Stimulated activated memory B cell treated with anti-CD40 and anti-IgM and Interleukin-4, amounts not matched to agents 10 μg/mL and 1 μg/mL and 100 μg/mL, for 72 hours (primary cell): ENCODE results near the gene DYNLRB1.

ENCODE experiments used
- ATAC-seq: fragments of 150-1000 bp; cut with Tn5 transposase; 2 replicates; pipeline ENCODE4 v1.10.0; 2021
- H3K27ac Mint-ChIP-seq: one replicate; pipeline ENCODE4 v1.8.0; 2022; ENCODE audit warnings: mild to moderate bottlenecking, mixed read lengths
- H3K27me3 Mint-ChIP-seq: one replicate; pipeline ENCODE4 v1.8.0; 2022; ENCODE audit warnings: mixed read lengths
- H3K36me3 Mint-ChIP-seq: one replicate; pipeline ENCODE4 v1.8.0; 2022; ENCODE audit warnings: mixed read lengths
- H3K4me1 Mint-ChIP-seq: one replicate; pipeline ENCODE4 v1.8.0; 2022; ENCODE audit warnings: mixed read lengths
- H3K4me3 Mint-ChIP-seq: one replicate; pipeline ENCODE4 v1.8.0; 2022; ENCODE audit warnings: mild to moderate bottlenecking, moderate library complexity, mixed read lengths
- H3K9me3 Mint-ChIP-seq: one replicate; pipeline ENCODE4 v1.8.0; 2022; ENCODE audit warnings: mixed read lengths

The DYNLRB1 gene

GRCh38 chr20:34570859-34571306 lies 54.7 kb downstream of the DYNLRB1 start:
- no peaks in the 10 kb centered on the region for H3K9me3 Mint-ChIP-seq
- no peak overlapping the region for H3K4me3 Mint-ChIP-seq
- no peak overlapping the region for H3K27ac Mint-ChIP-seq
- ATAC-seq = no peak
- no peaks in the 10 kb centered on the region for H3K4me1 Mint-ChIP-seq
- H3K36me3 Mint-ChIP-seq = peaks cover 49% of the 10 kb centered on the region
- no peaks in the 10 kb centered on the region for H3K27me3 Mint-ChIP-seq

DNA sequence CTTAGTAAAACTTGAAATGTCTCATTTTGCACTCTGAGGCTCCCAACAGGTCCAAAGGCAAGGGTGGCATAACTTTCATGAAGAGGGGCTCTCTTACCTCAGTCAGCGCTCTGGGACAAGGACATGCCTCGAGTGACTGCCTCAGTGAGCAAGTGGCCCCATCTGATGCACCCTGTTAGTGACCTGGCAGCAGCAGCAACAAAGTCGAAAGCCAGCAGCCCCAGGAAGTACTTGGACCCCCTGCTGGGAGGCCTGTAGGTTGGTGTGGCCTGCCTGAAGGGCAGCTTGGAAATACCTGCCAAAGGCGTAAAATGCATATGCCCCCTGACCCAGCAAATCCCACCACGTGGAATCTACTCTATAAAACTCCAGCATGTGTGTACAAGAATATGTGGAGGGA lies 55.5 kb downstream of the DYNLRB1 start:
- ATAC-seq = no peak
- no peaks in the 10 kb centered on the region for H3K9me3 Mint-ChIP-seq
- H3K36me3 Mint-ChIP-seq = peaks cover 50% of the 10 kb centered on the region
- H3K27ac Mint-ChIP-seq = no peak overlapping the region
- H3K4me1 Mint-ChIP-seq = no peaks in the 10 kb centered on the region
- no peak overlapping the region for H3K4me3 Mint-ChIP-seq
- no peaks in the 10 kb centered on the region for H3K27me3 Mint-ChIP-seq

GRCh38 chr20:34573541-34574300 lies 57.5 kb downstream of the DYNLRB1 start:
- no peaks in the 10 kb centered on the region for H3K9me3 Mint-ChIP-seq
- H3K4me3 Mint-ChIP-seq = no peak overlapping the region
- H3K36me3 Mint-ChIP-seq = peaks cover 37% of the 10 kb centered on the region
- no peaks in the 10 kb centered on the region for H3K4me1 Mint-ChIP-seq
- ATAC-seq = no peak
- no peak overlapping the region for H3K27ac Mint-ChIP-seq
- no peaks in the 10 kb centered on the region for H3K27me3 Mint-ChIP-seq

- Mint-ChIP-seq H3K27ac (no peak overlapping the region), H3K27me3 (no peaks in the 10 kb centered on the region)
- no peak for ATAC-seq
Measured at GRCh38 chr20:34574426-34574825, 58.2 kb downstream of the DYNLRB1 start.

DNA sequence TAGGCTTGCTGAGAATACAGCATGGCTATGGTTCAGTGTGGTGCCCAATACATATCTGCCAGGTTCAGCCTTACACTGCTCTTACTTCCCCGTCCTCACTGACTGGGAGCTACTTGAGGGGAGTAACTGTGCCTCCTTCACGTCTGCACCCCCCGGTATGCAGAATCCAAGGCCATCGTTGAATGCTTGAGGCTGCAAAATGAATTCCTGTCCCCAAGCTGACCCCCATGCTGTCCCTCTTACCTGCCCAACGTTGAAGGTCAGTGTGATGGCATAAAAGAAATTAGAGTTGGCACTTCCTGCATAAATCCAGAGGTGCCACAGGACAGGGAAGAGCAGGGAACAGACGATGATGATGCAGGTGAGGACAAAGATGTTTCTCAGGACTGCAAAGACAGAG lies 58.6 kb downstream of the DYNLRB1 start:
- H3K9me3 Mint-ChIP-seq = no peaks in the 10 kb centered on the region
- no peak overlapping the region for H3K4me3 Mint-ChIP-seq
- peaks cover 42% of the 10 kb centered on the region for H3K36me3 Mint-ChIP-seq
- no peak overlapping the region for H3K27ac Mint-ChIP-seq
- no peak for ATAC-seq
- H3K27me3 Mint-ChIP-seq = no peaks in the 10 kb centered on the region
- peaks cover 7% of the 10 kb centered on the region for H3K4me1 Mint-ChIP-seq

More at GRCh38 chr20:34574426-34574825, 58.2 kb downstream of the DYNLRB1 start:
- H3K36me3 Mint-ChIP-seq = peaks cover 37% of the 10 kb centered on the region
- H3K9me3 Mint-ChIP-seq = no peaks in the 10 kb centered on the region
- H3K4me1 Mint-ChIP-seq = peaks cover 3% of the 10 kb centered on the region
- H3K4me3 Mint-ChIP-seq = no peak overlapping the region

DNA sequence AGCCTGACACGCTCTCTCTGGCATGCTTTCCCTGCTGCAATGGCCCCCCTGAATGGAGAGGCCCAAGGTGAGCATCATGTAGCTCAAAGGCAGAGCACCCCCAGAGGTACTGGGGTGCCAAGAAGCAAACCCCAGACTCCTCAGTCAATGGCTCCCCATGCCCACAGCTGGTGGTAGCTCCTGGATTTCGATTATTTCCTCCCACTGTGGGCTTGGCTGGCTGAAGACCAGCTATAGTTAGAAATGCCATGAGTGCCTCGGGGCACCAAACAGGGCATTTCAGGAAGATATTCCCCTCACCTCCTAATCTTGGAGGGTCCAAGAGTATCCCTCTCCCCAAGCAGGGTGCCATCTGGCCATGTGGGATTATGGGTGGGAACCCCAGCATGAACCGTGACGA lies 59.0 kb downstream of the DYNLRB1 start:
- peaks cover 46% of the 10 kb centered on the region for H3K36me3 Mint-ChIP-seq
- H3K9me3 Mint-ChIP-seq = no peaks in the 10 kb centered on the region
- peaks cover 11% of the 10 kb centered on the region for H3K4me1 Mint-ChIP-seq
- H3K27ac Mint-ChIP-seq = no peak overlapping the region
- no peak overlapping the region for H3K4me3 Mint-ChIP-seq
- no peak for ATAC-seq
- no peaks in the 10 kb centered on the region for H3K27me3 Mint-ChIP-seq

DNA sequence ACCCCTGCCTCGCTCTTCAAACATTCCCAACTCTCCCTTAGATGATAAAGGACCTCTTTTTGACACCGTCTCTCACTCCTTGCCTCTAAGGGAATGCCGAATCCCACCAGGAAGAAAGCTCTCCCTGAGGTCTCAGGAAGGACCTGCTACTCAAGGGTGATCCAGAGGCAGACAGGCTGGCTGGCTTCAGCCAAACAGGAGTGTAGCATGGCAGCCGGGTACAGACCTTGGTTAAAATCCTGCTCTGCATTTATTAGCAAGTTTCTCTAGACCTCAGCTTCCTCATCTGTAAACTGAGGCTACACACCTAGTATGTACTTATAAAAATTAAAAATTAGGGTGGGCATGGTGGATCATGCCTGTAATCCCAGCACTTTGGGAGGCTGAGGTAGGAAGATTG lies 59.5 kb downstream of the DYNLRB1 start:
- H3K4me3 Mint-ChIP-seq = no peak overlapping the region
- H3K27ac Mint-ChIP-seq = no peak overlapping the region

GRCh38 chr20:34577061-34577460 lies 60.8 kb downstream of the DYNLRB1 start:
- Mint-ChIP-seq H3K36me3 (peaks cover 48% of the 10 kb centered on the region), H3K27ac (no peak overlapping the region), H3K4me3 (no peak overlapping the region), H3K27me3 (no peaks in the 10 kb centered on the region), H3K4me1 (peaks cover 22% of the 10 kb centered on the region), H3K9me3 (peaks cover 5% of the 10 kb centered on the region)
- ATAC-seq = no peak

More for the DNA sequence above, 59.5 kb downstream of the DYNLRB1 start:
- H3K4me1 Mint-ChIP-seq = peaks cover 16% of the 10 kb centered on the region
- H3K27me3 Mint-ChIP-seq = no peaks in the 10 kb centered on the region
- peaks cover 3% of the 10 kb centered on the region for H3K9me3 Mint-ChIP-seq
- peaks cover 50% of the 10 kb centered on the region for H3K36me3 Mint-ChIP-seq
- no peak for ATAC-seq

DNA sequence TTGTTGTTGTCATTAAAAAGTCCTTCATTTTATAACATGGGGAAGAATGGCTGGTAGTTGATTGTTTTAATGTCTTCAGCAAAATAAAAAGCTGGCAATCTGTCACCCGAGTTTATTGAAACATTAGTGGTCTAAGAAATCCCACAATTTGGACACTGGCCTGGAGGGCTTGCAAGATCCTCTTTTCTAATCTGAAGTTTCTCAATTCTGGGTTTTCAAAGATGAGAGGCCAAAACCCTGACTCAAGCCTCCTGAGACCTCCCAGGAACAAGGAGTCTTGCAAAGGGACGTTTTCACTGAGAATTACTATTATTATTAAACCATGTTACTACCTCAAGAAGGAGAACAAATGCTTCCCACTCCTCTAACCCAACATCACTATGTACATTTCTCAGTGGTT lies 61.8 kb downstream of the DYNLRB1 start:
- Mint-ChIP-seq H3K4me1 (peaks cover 22% of the 10 kb centered on the region), H3K36me3 (peaks cover 49% of the 10 kb centered on the region), H3K4me3 (no peak overlapping the region), H3K9me3 (peaks cover 5% of the 10 kb centered on the region), H3K27me3 (no peaks in the 10 kb centered on the region), H3K27ac (peak overlapping the region; percentile 53)
- ATAC-seq = no peak

DNA sequence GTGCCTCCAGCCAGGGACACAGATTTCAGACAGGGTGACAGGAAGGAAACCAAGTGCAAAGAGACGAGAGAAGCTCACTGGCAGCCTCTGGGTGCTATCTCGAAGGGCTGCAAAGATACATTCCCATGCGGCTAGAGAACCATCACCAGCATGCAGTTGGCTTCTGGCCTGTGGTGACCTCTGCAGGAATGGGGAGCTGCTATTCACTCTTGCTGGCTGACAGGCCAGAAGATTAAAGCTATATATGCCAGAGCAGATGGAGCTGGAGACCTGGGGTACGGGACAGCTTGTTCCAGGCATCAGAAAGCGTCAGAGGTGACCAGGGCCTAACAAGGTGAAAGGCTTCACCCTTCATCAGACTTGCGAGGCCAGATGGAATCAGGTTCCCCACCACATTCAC lies 62.3 kb downstream of the DYNLRB1 start:
- peak overlapping the region; percentile 53 for H3K27ac Mint-ChIP-seq
- no peak overlapping the region for H3K4me3 Mint-ChIP-seq
- H3K4me1 Mint-ChIP-seq = peaks cover 22% of the 10 kb centered on the region
- ATAC-seq = no peak
- H3K9me3 Mint-ChIP-seq = peaks cover 5% of the 10 kb centered on the region
- H3K36me3 Mint-ChIP-seq = peaks cover 49% of the 10 kb centered on the region
- H3K27me3 Mint-ChIP-seq = no peaks in the 10 kb centered on the region

- Mint-ChIP-seq H3K36me3 (peaks cover 44% of the 10 kb centered on the region), H3K27me3 (no peaks in the 10 kb centered on the region), H3K9me3 (peaks cover 5% of the 10 kb centered on the region), H3K4me3 (no peak overlapping the region), H3K4me1 (peaks cover 22% of the 10 kb centered on the region), H3K27ac (peak overlapping the region; percentile 59)
- no peak for ATAC-seq
Measured at GRCh38 chr20:34579191-34579978, 63.2 kb downstream of the DYNLRB1 start.

- H3K27me3 Mint-ChIP-seq = no peaks in the 10 kb centered on the region
- H3K36me3 Mint-ChIP-seq = peaks cover 46% of the 10 kb centered on the region
- H3K4me1 Mint-ChIP-seq = peaks cover 22% of the 10 kb centered on the region
- peaks cover 5% of the 10 kb centered on the region for H3K9me3 Mint-ChIP-seq
- H3K4me3 Mint-ChIP-seq = no peak overlapping the region
- ATAC-seq = peak; percentile 96
- H3K27ac Mint-ChIP-seq = peak overlapping the region; percentile 59
Measured at GRCh38 chr20:34579979-34580940, 64.0 kb downstream of the DYNLRB1 start.

- peaks cover 22% of the 10 kb centered on the region for H3K4me1 Mint-ChIP-seq
- peak; percentile 67 for ATAC-seq
- H3K27me3 Mint-ChIP-seq = no peaks in the 10 kb centered on the region
- H3K27ac Mint-ChIP-seq = peak overlapping the region; percentile 59
- H3K4me3 Mint-ChIP-seq = no peak overlapping the region
- peaks cover 44% of the 10 kb centered on the region for H3K36me3 Mint-ChIP-seq
- peaks cover 5% of the 10 kb centered on the region for H3K9me3 Mint-ChIP-seq
Measured at GRCh38 chr20:34581341-34582184, 65.3 kb downstream of the DYNLRB1 start.

GRCh38 chr20:34582221-34582620 lies 66.0 kb downstream of the DYNLRB1 start:
- H3K4me1 Mint-ChIP-seq = peaks cover 22% of the 10 kb centered on the region
- peaks cover 45% of the 10 kb centered on the region for H3K36me3 Mint-ChIP-seq
- H3K27me3 Mint-ChIP-seq = no peaks in the 10 kb centered on the region
- H3K27ac Mint-ChIP-seq = peak overlapping the region; percentile 59
- H3K4me3 Mint-ChIP-seq = no peak overlapping the region
- no peak for ATAC-seq
- H3K9me3 Mint-ChIP-seq = peaks cover 5% of the 10 kb centered on the region
